SKM-1 (cell line): ENCODE results near the gene ZNF598.

Source experiments
- DNase-seq: peaks from one replicate; lab custom pipeline; 2025; ENCODE audit not compliant: unreplicated experiment; lab: John Stamatoyannopoulos, UW

Gene ZNF598

DNA sequence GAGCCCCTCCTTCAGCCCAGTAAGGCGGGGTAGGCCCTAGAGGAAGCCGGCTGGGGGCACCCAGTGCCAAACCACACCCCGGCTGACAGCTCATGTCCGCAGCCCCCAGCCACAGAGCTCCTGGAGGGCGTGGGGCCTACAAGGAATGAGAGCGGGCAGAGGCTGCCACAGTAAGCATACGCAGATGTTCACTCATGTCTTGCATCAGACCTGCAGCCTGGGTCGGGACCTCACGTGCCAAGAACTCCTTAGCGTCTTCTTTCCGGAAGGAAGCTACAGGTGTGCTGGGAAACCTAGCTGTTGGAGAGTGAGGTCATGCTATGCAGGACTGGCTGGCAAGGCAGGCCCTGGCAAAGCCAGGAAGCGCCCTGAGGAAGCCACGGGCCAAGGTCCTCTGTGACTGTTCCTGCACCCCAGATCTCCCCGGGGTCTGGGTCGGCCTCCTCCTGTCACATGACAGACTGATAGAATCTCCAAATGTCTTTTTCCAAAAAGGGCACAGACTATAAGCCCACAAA is 1.6 kb downstream of the ZNF598 start:
- no peak for DNase-seq

DNA sequence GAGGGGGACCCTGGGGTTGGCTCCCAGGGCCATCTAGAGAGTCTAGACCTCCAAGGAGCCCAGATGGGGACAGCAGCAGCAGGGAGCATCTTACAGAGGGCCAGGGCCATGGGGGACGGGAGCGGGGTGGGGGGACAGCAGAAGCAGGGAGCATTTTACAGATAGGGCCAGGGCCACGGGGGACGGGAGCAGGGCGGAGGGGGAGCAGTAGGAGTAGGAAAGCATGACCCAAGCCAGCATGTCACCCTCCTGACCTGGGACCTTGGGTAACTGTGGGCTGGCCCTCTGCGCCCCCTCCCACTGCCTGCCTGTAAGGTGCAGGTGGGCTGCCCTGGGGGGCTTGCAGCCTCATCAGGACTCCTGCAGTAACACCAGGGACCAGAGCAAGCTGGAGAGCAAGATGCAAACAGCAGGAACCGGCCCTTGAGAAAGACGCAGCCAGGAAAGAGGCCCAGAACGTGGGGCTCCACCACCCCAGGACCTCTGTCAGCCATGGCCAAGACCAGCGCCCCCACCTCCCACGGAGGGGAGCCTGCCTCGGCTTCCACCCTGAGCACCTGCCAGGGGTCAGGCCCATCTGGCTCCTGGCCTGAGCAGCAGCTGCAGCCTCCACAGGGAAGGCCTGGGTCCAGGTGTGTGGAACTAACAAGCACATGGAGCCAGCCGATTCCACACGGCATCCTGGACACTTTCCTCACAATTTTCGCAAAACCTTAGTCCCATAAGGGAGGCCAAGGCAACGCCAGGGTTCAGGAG is 2.4 kb downstream of the ZNF598 start:
- DNase-seq = no peak

DNA sequence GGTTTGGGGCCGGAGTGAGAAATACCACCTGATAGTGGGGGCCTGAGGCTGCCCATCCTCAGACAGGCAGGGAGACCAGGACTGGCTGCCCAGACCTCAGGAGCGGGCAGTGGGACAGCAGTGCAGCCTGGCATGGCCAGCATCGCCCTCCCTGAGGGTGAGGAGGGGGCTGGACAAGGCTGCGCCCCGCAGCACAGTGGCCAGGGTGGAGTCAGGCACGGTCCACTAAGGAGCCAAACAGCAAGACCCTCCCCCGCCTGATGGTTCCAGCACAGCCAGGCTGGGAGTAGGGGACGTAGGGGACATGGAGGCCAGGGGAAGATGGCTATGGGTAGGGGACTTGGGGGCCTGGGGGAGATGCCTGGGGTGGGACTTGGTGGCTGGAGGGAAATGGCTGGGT is 3.3 kb downstream of the ZNF598 start:
- no peak for DNase-seq

DNA sequence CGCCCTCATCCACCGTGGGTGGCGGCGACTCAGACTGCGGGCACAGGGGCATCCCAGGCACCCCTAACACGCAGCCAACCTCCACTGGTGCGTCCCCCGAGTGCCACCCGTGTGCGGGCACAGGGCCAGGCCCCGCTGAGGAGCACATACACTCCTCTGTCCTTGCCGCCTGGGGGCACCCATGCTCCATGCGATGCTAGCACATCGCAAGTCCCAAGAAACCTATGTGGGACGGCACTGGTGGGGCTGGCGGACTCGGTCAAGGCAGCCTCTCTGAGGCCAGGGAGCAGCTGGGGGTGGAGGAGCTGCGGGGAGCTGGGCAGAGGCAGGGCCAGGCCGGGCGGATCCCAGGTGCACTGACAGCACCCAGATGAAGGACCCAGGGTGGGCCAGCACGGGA is 4.0 kb downstream of the ZNF598 start:
- DNase-seq = no peak

DNA sequence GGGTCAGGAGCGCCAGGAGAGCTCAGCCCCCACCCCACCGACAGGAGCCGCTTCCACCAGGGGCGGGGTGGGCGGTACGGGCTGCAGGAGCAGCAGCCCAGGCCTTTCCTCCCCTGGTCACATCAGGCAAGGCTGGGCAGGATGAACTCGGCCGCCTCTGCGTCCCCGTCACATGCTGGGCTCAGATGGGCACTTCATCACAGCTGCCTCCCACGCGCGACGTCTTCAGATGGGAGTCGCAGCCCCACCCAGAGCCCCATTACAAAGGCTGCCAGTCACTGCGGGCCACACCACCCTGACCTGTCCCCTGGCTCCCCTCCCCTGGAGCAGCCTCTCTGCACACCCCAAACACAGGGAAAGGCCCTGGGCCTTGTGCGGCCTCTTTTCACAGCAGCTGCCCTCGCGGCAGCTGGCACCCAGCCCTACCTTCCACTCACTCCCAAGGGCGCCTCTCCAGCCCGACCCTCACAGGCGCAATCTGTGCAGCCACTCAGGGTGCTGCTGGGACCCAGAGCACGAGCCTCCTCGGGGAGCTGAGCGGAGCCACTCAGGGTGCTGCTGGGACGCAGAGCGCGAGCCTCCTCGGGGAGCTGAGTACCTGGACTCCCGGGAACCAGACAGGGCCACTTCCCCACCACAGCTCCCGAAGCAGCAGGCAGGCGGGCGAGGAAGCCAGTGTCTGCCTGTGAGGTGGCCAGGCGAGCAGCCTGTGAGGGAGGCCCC is 4.7 kb downstream of the ZNF598 start:
- no peak for DNase-seq

DNA sequence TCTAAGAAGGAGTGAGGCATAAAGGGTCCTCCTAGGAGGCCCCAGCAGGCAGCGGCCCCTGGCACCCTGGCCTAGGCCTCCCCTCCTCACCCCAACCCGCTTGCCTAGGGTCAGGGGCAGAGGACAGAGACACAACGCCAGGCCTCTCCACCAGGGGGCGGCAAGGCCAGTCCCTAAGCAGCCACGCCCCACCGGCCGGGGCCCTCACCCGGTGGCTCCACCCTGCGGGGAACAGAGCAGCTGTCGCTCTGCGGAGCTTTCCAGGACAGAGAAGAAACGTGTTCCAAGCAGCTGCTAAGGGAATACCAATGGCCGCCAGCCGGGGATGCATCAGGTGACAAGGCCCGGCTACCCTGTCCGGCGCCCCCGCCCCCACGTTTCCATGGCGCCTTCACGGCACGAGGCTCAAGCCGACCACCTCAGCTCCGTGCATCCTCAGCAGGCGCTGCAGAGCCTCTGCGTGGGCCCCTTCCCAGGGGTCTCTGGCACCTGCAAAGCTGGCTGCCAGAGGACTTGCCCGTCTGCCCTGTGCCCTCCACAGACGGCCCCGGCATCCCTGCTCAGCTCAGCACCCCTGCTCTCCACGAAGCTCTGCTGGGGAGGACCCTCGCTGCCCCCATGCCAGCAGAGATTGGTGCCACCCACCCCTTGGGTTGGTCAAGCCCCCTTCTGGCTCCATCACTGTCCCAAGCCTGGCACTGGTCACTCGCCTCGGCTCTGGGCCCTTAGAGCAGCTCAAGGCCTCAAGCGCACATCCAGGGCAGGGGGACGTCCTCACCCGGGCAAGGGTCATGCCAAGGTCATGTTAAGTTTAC is 5.6 kb downstream of the ZNF598 start:
- DNase-seq = peak; percentile 87

DNA sequence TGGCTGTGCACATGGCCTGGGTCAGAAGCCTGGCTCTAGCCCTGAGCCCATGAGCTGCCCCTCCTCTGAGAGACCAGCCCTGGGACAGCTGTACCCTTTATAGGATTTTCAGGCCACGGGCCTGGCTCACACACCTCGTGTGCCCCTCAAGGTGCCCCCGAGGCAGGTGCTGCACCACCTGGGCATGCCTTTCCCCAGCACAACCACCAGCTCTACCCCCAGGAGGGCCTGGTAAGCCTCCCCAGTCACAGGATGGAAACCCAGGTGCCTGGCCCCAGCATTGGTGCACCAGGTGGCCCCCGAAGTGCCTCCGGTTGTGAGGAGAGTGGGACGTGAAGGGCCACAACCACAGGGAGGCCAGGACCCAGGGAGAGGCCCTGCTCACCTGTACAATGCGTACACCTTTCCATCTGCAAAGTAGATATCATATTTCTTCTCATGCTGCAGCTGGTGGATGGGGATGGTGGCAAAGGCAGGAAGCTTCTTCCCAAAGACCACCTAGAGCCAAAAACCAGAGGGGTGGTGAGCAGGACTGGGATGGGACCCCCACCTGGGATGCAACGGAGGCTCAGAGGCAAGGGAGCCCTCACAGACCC is 6.3 kb downstream of the ZNF598 start:
- DNase-seq = no peak

DNA sequence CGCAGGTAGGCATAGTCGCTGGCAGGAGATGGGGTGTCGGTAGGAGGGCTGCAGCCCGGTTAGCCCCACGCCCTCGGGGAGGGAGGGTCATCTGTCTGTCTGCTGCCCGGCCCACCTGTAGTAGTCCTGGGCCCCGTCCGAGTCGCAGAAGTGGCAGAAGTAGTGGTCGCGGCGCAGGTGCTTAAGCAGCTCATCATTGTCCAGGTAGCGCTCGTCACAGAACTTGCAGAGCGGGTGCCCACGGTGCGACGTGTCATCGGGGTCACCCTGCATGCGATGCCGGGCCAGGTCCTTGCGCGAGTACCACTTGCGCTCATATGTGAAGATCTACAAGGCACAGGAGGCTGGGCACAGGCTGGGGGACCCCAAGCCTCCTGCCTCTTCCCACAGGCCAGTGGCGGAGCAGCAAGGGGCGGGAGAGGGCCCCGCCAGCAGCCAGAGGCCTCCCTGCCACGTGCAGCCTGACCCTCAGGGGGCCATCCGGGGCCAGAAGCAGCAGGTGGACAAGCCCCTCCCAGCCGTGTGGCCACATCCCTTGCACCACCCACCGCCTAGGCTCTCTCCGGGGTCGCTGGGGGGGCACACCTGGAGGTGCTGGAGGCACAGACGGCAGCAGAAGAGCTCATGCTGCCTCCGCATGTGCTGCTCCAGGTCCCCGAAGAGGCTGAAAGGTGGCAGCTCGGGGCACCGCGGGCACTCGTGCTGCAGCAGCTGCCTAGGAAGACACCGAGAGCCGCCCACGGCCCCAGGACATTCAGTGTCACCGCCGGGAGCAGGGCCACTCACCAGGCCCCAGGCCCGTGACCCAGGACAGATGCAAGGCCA is 7.0 kb downstream of the ZNF598 start:
- no peak for DNase-seq

DNA sequence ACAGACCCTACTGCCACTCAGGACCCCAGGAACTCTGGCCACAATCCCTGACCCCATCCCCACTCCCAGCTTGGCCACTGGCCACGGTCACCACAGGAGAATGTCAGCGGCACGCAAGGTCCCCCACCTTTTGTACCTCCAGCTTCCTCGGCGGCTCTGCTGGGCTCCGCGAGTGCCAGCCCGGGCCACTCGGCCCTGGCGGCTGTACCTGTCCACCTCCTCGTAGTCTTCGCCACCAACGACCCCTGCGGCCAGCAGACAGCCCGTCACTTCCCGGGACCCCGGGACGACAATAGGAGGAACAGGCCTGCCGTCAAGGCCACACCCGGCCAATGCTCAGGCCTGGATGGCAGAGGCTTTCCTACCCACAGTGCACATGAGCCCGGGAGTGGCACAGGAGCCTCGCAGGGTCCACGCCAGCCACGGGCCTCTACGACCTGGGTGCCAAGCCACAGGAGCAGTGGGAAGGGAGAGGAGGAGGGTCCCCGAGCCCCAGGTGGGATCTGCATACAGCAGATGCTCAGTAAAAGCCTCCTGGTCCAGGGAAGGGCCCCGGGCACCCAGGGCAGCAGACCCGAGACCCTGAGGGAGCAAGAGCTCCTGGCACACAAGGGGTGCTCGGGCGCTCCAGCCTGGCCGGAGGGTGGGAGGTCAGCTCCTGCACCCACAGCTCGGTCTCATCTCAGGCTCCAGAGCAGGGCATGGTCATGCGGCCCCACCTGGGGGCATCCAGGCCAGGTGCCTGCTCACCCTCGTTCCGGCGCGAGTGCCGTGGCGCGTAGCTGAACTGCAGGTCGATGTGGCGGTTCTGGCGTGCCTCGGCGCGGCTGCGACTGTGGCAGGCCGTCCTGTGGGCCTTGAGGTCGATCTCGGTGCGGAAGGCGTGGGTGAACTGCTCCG is 7.9 kb downstream of the ZNF598 start:
- DNase-seq = no peak

DNA sequence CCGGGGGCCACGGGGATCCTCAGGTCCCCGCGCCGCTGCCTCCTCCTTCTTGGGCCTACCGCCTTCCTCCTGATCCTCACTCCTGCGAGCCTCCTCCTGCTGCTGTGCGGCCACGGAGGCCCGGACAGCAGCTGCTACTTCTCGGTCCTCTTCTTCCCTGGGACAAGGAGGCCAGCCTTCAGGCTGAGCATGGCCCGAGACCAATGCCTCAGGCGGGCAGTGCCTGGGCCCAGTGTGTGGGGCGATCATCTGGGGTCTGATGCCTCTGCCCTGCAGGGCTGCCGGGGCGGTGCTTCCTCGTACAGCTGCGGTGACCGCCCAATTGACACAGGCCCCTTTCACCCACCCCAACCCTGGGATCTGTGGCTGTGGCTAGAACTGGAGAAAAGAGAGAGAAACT is 8.6 kb downstream of the ZNF598 start:
- DNase-seq = no peak

DNA sequence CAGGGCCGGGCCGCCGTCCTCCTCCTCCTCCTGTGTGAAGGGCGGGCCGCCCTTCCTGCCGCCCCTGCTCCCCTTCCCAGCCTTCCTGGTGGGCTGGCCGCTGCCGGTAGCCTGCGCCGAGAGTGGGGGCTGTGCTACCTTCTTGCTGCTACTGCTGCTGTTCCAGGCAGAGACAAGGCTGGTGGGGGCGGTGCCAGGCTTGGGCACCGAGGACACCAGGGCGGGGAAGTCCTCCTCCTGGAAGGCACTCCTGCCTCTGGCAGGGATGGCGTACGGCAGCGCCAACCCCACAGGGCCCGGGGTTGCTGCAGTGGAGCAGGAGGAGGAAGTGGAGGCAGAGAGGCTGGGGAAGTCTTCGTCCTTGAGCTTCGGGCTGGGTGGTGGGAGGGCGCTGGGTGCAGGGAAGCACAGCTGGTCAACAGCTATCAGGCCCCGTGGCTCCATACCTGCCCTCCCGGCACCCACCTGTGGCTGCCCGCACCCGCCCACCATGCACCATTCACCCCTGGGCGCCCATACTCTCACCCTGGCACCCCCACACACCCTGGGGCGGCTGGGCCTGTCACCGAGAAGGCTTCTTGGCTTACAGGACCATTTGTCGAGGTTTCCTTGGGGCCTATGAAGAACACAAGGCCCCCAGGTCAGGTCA is 9.6 kb downstream of the ZNF598 start:
- DNase-seq = no peak

DNA sequence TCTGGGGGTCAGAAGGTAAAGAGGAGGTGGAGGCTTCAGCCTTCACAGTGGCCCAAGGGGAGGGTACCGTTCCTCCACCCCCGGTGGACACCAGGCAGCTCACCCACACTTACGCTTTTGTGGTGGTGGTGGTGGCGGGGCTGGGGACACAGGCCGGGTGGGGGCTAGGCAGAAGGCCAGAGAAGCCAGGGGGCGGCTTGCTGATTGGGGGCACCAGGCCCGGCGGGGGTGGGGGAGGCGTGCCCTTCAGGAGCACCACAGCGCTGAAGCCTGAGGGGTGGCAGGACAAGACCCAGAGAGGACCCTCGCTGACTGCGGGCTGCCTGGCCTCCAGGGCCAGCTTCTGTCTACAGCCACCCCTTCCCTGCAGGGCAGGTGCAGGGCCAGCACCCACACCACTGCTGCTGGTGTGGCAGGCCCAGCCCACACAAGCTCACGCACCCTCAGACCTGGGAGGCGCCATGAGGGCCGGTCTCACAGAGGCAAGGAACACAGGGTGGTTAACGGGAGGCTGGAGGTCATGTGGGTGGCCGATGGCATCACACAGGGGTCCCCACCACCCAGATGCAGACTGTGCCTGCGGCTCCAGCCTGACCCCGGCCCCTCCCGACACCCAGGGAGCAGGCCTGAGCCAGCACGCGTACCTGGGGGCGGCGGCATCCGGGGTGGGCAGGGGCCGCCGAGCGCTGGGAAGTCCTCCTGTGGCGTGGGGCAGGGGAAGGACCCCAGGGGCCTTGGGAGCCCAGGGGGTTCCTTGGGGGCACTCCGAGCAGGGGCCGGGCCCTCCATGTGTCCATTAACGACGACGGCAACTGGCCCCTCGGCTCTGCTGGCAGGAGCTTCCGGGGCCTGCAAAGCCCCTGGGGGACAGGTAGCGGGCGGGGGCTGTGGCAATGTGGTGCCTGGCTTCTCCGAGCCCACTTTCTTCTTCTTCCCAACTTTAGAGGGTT is 10.5 kb downstream of the ZNF598 start:
- no peak for DNase-seq

DNA sequence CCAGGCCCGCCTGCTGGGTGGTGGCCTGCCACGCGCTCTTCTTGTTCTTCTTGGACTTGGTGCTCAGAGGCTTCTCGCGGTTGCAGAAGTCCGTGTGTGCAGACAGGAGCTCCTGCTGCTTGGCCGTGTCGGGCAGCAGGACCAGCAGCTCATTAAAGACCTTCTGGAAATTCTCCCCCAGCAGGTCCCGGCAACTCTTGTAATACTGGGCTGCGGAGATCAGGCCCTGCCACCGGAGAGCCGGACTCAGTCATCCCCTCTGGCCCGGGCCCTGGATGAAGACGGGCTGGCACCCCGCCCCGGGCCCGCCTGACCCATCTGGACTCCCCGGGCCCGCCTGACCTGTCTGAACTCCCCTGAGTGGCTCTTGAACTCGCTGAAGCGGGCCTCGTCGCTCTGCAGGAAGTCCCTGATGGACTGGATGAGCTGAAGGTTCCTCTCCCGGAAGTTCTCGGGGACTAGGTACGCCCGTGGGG is 11.2 kb downstream of the ZNF598 start:
- no peak for DNase-seq

DNA sequence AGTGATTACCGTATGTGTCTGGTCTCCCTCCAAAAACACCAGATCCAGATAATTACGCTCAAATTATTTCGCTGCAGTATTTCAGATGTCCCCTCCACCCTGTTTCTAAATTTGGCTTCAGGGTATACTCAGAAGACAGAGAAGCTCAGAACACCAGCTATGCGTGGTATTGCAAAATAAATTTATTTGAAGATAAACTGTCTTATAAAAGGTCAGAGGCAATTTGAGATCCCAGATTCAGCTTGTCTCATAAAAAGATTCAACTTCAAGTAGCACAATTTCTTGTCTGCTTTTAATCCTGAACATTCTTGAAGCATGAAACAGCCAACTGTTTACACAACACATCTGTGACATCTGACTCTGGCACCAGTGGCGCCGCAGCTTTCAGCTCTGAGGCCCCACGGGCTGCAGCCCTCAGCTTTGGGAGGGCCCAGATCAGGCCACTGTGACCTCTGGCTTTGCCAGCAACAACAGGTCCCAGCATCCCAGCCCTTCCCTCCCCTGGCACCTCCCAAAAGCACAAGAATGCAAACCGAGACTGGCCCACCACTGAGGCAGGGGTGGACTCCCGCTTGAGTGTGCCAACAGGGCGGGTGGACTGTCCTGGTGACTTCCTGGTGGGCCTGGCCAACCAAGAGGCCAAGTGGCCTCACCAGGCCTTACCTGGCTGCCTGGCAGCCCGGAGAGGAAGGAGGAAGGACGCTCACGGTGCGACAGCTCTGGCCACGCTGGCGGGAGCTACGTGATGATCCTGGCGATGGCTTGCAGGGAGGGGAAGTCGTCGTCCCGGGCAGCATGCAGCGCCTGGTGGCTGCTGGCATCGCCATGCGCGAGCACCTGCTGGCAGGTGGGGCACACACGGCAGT is 11.9 kb downstream of the ZNF598 start:
- DNase-seq = no peak

DNA sequence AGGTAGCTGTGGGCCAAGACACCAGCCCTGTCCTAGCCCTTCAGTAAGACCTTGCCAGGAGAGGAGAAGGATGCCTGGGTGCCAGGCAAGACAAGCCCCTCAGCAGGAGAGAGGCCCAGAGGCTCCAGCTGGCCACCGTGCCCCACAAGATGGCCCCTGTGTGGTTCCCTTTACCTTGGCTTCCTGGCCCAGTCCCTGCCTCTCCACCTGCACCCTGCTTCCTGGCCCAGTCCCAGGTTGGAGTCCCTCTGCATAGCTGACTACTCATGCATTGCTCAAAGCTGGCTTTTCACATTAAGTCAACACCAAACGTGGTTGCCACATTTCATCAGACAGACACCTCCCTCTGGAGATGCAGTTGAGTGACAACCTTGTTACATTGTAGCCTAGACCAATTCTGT is 15.9 kb downstream of the ZNF598 start:
- DNase-seq = no peak

DNA sequence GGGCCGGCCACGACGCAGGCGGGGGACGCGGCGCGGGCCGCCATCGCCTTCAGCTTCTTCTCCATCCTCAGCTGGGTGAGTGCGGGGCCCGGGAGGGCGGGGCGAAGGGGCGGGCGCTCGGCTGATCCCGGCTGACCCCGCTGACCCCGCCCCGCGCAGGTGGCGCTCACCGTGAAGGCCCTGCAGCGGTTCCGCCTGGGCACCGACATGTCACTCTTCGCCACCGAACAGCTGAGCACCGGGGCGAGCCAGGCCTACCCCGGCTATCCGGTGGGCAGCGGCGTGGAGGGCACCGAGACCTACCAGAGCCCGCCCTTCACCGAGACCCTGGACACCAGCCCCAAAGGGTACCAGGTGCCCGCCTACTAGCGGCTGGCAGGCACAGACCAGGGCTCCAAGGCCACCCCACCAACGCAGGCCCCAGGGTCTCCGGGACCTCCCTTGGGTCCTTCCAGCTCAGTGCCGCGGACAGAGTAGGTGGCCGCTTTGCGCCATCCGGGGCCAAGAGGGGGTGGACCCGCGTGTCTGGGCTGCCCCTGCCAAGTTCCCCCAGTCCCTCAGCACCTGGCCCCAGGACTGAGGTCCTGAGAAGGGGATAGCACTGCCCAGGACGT is 16.8 kb downstream of the ZNF598 start:
- no peak for DNase-seq
